COR-L47 (cell line): ENCODE results near the gene NAV2.

Experiments
- DNase-seq: peaks from one replicate; lab custom pipeline; 2025; lab: John Stamatoyannopoulos, UW

NAV2 gene

GRCh38 chr11:19712281-19713195, at the start of gene NAV2:
Gene NAV2 (plus strand): TSS chr11:19712837. CDS start chr11:19713696, 859 bp downstream.
- DNase-seq, result peak; percentile 92

- DNase-seq, result no peak
Measured at GRCh38 chr11:19663206-19663605, 49.4 kb upstream of the NAV2 start.

- DNase-seq, result no peak
Measured at GRCh38 chr11:19664886-19665548, 47.6 kb upstream of the NAV2 start.

- DNase-seq, result no peak
Measured at GRCh38 chr11:19666951-19667350, 45.7 kb upstream of the NAV2 start.

- DNase-seq, result no peak
Measured at GRCh38 chr11:19669511-19669910, 43.1 kb upstream of the NAV2 start.

GRCh38 chr11:19670030-19670791, 42.4 kb upstream of the NAV2 start:
- DNase-seq, result no peak

DNA sequence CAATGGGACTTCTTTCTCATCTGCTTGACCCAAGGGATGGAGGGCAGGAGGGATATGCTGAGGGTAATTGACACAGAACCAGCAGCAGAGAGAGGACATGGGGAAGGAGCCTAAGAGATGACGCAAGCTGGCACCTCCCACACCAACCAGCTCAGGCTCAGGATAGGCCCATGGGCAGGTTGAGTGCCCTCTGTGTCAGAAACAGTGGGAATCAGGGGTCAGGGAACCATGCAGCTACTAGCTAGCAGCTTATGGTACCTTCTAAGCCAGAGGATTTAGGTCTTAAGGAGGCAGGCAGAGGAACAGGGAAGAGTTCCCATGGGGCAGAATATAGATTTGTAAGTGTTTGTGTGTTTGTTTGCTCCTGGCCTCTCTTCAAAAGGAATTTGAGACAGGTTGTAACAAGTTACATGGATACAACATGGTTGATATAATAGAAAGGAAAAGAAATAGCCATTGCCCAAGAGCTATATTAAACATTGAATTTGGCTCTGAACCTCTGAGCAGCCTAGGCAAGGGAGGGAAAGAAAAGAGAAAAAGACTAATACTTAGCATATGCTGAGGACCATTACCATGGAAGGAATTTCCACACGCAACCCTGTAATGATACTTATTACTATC, 39.9 kb upstream of the NAV2 start:
- DNase-seq, result no peak

- DNase-seq, result no peak
Measured at GRCh38 chr11:19673924-19674729, 38.5 kb upstream of the NAV2 start.

- no peak for DNase-seq
Measured at GRCh38 chr11:19674836-19675235, 37.8 kb upstream of the NAV2 start.

DNA sequence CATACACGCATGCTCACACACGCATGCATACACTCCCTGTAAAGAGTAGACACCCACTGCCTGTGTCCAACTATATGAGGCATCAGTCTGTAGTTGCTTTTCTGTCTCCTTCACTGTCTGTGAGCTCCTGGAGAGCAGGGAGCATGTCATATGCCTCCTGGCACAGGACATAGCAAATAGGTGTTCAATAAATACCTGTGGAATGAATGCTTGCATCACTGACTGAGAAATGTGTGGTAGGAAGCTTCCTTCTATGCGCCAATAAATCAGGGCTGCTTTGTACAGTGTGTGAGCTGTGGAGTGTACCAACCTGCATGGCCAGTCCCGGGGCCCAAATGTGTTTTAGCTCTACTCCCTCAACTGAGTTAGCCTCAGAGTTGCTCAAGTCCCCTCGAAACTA, 37.2 kb upstream of the NAV2 start:
- DNase-seq, result no peak

DNA sequence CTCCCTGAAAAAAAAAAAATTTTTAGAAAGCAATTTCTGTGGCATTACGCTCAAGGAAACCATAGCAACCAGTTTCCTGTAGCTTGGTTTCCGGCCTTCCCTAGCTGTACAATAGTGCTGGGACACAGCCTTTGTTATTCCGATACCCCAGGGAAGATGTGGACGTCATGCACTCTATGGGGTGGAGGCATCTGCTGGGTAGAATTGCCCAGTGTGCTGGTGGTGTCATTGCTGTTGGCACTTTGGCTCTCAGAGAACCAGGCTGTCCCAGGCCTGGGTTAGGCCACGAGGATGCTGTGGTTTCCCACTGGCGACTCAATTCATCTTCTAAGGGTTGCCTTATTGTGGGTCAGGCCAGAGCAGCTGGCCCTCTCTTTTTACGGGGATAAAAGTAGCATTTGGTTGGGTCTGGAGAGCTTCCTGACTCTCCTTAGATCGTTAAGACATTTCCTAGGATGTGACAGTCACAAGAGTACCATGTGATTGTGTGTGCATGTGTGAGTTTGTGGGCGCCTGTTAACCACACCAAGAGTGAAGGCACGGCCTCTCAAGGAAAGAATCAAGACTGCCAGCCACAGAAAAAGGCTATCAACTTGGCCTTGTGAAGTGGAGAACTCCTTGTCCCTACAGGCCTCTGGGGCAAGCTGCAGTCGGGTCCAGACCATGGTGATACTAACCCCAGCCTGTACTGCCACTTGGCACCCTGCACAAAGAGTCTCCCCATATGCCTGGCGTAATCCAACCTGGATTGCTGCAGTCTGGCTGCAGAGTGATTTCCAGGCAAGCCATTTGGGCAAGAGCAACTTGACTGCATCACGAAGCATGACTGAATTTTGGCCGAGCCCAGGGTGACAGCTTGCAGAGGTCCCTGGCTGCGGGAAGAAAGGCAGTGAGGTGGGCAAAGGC, 35.9 kb upstream of the NAV2 start:
- no peak for DNase-seq

- DNase-seq, result no peak
Measured at GRCh38 chr11:19677381-19678080, 35.1 kb upstream of the NAV2 start.

DNA sequence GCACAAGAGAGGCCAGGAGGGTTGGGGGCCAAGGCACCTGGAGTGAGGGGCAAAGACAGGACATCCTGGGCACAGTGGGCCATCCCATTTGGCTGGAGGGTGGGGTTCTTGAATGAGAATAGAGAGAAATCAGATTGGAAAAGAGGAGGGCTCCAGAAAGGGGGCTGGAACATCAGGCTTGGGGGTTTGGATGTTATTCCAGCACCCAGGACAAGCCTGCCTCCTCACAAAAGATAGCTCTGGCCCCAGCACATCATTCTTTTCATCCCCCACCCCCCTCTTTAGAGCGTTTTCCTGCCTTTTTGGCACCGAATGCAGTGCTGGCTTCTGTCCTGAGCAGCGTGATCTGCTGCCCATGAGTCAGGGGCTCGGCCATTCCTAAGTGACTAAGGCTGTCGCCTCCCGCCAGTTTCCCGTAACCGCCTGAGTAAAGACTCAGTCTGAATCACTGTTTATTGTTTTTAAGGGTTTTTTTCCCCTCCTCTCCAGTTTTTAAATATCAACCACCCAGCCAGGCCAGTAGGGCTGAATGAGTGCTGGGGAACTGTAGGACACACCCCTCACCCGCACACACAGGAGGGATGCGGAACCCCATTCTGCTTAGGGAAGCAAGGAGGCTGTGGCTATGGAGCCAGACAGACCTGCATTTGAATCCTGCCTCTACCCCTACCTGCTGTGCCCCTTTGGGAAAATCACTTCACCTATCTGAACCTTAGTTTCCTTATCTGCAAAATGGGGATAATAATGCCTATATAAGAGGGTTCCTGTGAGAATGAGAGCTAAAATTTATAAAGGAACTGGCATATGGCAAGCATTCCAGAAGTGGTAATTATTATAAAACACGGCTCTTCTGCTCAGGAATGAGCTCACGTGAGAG, 32.4 kb upstream of the NAV2 start:
- DNase-seq, result no peak

DNA sequence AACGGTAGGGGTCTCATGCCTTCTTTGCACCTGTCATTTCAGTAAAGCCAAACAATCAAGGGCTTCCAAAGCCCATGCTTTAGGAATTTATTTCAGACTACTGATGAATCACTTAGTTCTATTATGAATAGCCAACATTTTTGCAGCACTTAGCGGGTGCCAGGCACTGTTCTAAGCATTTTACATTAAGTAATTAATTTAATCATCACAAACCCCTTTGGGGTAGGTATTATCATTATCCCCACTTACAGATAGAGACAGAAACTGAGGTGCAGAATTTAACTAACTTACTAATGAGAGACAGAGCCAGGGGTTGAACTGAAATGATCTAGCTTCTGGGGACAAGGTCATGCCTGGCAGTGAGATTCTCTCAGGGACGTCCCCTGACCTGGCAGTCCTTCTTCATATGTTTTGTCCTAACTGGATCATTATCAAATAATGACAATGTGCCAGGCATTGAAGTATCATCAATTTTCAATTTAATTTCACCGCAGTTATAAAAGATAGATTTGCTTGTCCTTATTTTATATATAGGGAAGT, 31.7 kb upstream of the NAV2 start:
- no peak for DNase-seq

DNA sequence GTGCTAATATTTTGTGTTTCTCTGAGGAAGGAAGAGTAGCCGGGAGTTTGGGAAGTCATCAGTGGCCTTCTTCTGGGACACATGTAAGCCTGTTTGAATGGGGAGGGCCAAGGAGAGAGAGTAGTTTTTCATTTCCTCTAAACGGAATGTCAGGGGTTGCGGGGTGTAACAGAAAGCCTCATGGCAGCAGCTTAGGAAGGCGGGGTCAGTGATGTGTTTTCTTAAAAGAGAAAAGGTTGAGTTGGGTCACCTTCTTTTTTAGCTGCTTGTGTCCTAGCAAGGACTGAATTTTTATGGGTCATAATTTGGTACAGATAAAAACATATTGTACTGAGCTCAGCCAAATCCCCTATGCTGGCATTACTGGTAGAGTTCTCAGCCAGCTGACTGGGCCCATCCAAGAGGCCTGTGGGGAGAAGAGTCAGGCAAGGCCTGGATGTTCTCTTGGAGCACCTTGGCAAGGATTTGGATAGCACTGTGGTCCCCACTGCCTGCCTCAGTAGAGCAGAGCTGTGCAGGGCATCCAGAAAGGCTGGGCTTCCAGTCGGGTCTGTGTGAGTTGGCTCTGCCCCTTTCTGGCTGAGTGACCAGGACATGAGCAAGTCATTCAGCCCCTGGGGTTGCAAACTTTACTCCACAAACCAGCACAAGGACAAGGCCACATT, 29.4 kb upstream of the NAV2 start:
- DNase-seq, result no peak

GRCh38 chr11:19683862-19684491, 28.7 kb upstream of the NAV2 start:
- DNase-seq, result no peak

DNA sequence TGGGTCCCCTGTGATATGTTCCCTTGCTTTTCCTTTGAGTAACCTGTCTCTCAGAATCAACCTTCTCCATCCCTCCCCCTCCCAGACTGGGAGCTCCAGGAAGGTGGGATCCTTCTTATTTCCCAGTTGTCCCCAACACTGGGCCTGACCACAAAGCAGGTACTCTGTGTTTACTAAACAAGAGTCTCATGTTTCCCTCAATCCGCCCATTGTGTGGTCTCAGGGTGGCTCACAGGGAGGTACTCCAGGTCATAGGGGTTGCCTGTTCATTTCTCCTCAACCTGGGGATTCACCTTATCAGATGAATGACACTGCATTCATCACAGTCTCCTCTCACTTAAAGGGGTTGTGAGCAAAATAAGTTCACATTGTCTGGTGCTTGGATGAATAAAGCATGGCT, 26.4 kb upstream of the NAV2 start:
- no peak for DNase-seq
